HFFc6 (cell line): ENCODE data around the gene GLB1L3. TPM values are rescaled to one million over a fixed set of nuclear protein-coding genes. Genes with fewer than 3 reads are reported as not detected.

Experiments used
- DNase-seq: peaks from one replicate; pipeline ENCODE4 v3.0.0-alpha.2; 2018
- H3K27ac Mint-ChIP-seq: 2 replicates; pipeline ENCODE4 v1.8.0; 2020; ENCODE audit warnings: mild to moderate bottlenecking, mixed read lengths
- H3K27me3 Mint-ChIP-seq: 2 replicates; pipeline ENCODE4 v1.8.0; 2021; ENCODE audit warnings: mild to moderate bottlenecking, moderate library complexity, mixed read lengths; ENCODE audit not compliant: insufficient read depth
- H3K36me3 Mint-ChIP-seq: 2 replicates; pipeline ENCODE4 v1.8.0; 2021; ENCODE audit warnings: low read depth, mixed read lengths
- H3K4me1 Mint-ChIP-seq: 2 replicates; pipeline ENCODE4 v1.8.0; 2020; ENCODE audit warnings: low read depth, mixed read lengths
- H3K4me3 Mint-ChIP-seq: 2 replicates; pipeline ENCODE4 v1.8.0; 2020; ENCODE audit warnings: mild to moderate bottlenecking, moderate library complexity, mixed read lengths
- H3K9me3 Mint-ChIP-seq: 2 replicates; pipeline ENCODE4 v1.8.0; 2020; ENCODE audit warnings: mild to moderate bottlenecking, mixed read lengths
- CTCF ChIP-seq: fragments of 200-600 bp; sonication (generic); IDR thresholded peaks from 2 replicates; pipeline ENCODE4 v1.5.0; 2021; ENCODE audit warnings: antibody characterized with exemption, mild to moderate bottlenecking
- total RNA-seq, 6 experiments: library from RNA; stranded (reverse); fragmentation: NEBNext Ultra II Directional; extraction: Animal tissue kit (Norgen Biotek cat#: 25700); gene quantifications; 2 replicates in 1 of 6; 3 replicates in 5 of 6; pipeline ENCODE4 v1.2.3, GENCODE V29; 2021

Gene GLB1L3
- total RNA-seq, 6 experiments from 2014 or later = not detected

- Mint-ChIP-seq H3K4me1 (no peaks in the 10 kb centered on the region), H3K36me3 (no peaks in the 10 kb centered on the region), H3K9me3 (no peaks in the 10 kb centered on the region; the same call in 1 of the 2 replicates), H3K4me3 (no peak overlapping the region), H3K27ac (no peak overlapping the region), H3K27me3 (peaks cover 5% of the 10 kb centered on the region)
- no peak for DNase-seq
- TF ChIP-seq CTCF = no peak
Observed at GRCh38 chr11:134293119-134294113, 17.2 kb downstream of the GLB1L3 start.

GRCh38 chr11:134294664-134295063 is 18.5 kb downstream of the GLB1L3 start:
- Mint-ChIP-seq H3K4me3 (no peak overlapping the region), H3K9me3 (no peaks in the 10 kb centered on the region; the same call in 1 of the 2 replicates), H3K36me3 (no peaks in the 10 kb centered on the region), H3K27ac (no peak overlapping the region), H3K27me3 (peaks cover 5% of the 10 kb centered on the region), H3K4me1 (no peaks in the 10 kb centered on the region)
- DNase-seq = no peak
- no peak for TF ChIP-seq CTCF

GRCh38 chr11:134312223-134312622 is 36.0 kb downstream of the GLB1L3 start:
- H3K27ac Mint-ChIP-seq = no peak overlapping the region
- H3K4me3 Mint-ChIP-seq = no peak overlapping the region
- TF ChIP-seq CTCF = no peak
- peaks cover 17% of the 10 kb centered on the region for H3K9me3 Mint-ChIP-seq
- no peak for DNase-seq
- H3K4me1 Mint-ChIP-seq = no peaks in the 10 kb centered on the region
- H3K36me3 Mint-ChIP-seq = no peaks in the 10 kb centered on the region
- no peaks in the 10 kb centered on the region; the same call in 1 of the 2 replicates for H3K27me3 Mint-ChIP-seq

GRCh38 chr11:134312807-134313206 is 36.6 kb downstream of the GLB1L3 start:
- no peak for TF ChIP-seq CTCF
- Mint-ChIP-seq H3K4me3 (no peak overlapping the region), H3K9me3 (peaks cover 23% of the 10 kb centered on the region), H3K27me3 (no peaks in the 10 kb centered on the region; the same call in 1 of the 2 replicates), H3K27ac (no peak overlapping the region), H3K4me1 (no peaks in the 10 kb centered on the region), H3K36me3 (no peaks in the 10 kb centered on the region)
- no peak for DNase-seq

- H3K36me3 Mint-ChIP-seq = no peaks in the 10 kb centered on the region
- H3K4me3 Mint-ChIP-seq = no peak overlapping the region
- no peaks in the 10 kb centered on the region for H3K4me1 Mint-ChIP-seq
- no peak overlapping the region for H3K27ac Mint-ChIP-seq
- H3K9me3 Mint-ChIP-seq = peaks cover 26% of the 10 kb centered on the region
- no peak for TF ChIP-seq CTCF
- no peak for DNase-seq
- no peaks in the 10 kb centered on the region; the same call in 1 of the 2 replicates for H3K27me3 Mint-ChIP-seq
Observed at GRCh38 chr11:134313379-134313778, 37.2 kb downstream of the GLB1L3 start.
